ENCODE results near the gene UBE3C. TPM values are rescaled to one million over a fixed set of nuclear protein-coding genes. Genes with fewer than 3 reads are reported as not detected.
A peak's percentile ranks its signal among the peaks of the same experiment; 100 is the strongest.

Gene UBE3C
- total and polyA plus RNA-seq, 9 of the 15 experiments (the other 6 are each of a cell fraction or from before 2014, with no cell fraction given), result 9.6 to 91.7 (median 75.4) TPM

GRCh38 chr7:157280216-157280841 lies 141.6 kb downstream of the UBE3C start:
- no peaks in the 10 kb centered on the region for H3K79me2 ChIP-seq (ENCODE audit: control insufficient read depth, insufficient read depth, low read length)
- H3K4me2 ChIP-seq (ENCODE audit: insufficient read depth, low read length), result no peak overlapping the region
- DNase-seq (ENCODE audit: extremely low read depth in 1 of 4, low spot score in 3 of 4) (peak in 1 of 4 experiments; percentile 19), FAIRE-seq (no peak), ATAC-seq (no peak)
- peaks cover 0 to 51% of the 10 kb centered on the region in 2 experiments; a peak in 3 of 5 replicates for H3K4me1 ChIP-seq (replicated peaks in 1 of 2; ENCODE audit: control insufficient read depth in 2 of 2, insufficient read depth in 2 of 2, low read length in 2 of 2)
- peaks cover 21 to 61% of the 10 kb centered on the region in 2 experiments for H3K27me3 ChIP-seq (ENCODE audit: control insufficient read depth in 2 of 2, insufficient read depth in 2 of 2, low read length in 2 of 2)
- H4K20me1 ChIP-seq (replicated peaks; ENCODE audit: control insufficient read depth, insufficient read depth, low read length), result peaks cover 7% of the 10 kb centered on the region; the same call in 1 of the 2 replicates
- no peaks in the 10 kb centered on the region for H3K36me3 ChIP-seq (ENCODE audit: control insufficient read depth, insufficient read depth, low read length)
- no TSS peak for BruUV-seq (replicated peaks)
- H2AFZ ChIP-seq (ENCODE audit: low read depth, low read length), result no peak overlapping the region
- no peak for TF ChIP-seq PYGO2 (tag; IDR thresholded peaks at IDR 0.05)
- TF ChIP-seq ZNF445 (CRISPR knock-in tag; IDR thresholded peaks at IDR 0.05; ENCODE audit: low read depth), result no peak
- 0 out of 2 replicates have a peak, but pooled peaks have one; percentile 35 for TF ChIP-seq ZNF263 (CRISPR knock-in tag; IDR thresholded peaks at IDR 0.05; ENCODE audit: borderline replicate concordance)
- TF ChIP-seq RBBP5 (IDR thresholded peaks at IDR 0.05; ENCODE audit: borderline replicate concordance, insufficient read depth, low read length, poor library complexity, severe bottlenecking), result peak; percentile 28
- CTCF ChIA-PET (ENCODE audit: low intra/inter-chr PET ratio), result no interaction called here
- in situ Hi-C loops (cut with MboI) (no loop called here), intact Hi-C loops (cut with micrococcal nuclease) (no loop called here)
- H3K9me1 ChIP-seq (ENCODE audit: control insufficient read depth, insufficient read depth, low read length), result no peaks in the 10 kb centered on the region
- POLR2A ChIA-PET, result interaction anchor here (1.4 kb wide), 1 partner anchor 15 kb away, joined by 4 read pairs; no protein-coding TSS in a partner anchor
- WGBS (ENCODE audit: insufficient coverage, low coverage, missing lambda C conversion rate), result 40% methylated on average over 23 of the region's 24 CpGs
- H3K4me3 ChIP-seq, result no peak overlapping the region
- no peak overlapping the region for H3K27ac ChIP-seq (ENCODE audit: extremely low read depth, low read depth, low read length)
- no peak overlapping the region for H3K9ac ChIP-seq (ENCODE audit: insufficient read depth in 1 of 2, low read depth in 2 of 2, low read length in 2 of 2)
- H3K9me3 ChIP-seq (replicated peaks; ENCODE audit: control insufficient read depth, insufficient read depth, low read depth, low read length), result no peaks in the 10 kb centered on the region

Measured in K562 (cell line).